Hematopoietic multipotent progenitor cell treated with erythropoietin and hydrocortisone succinate and interleukin-3 and kit ligand, for 17 days (in vitro differentiated cells): ENCODE measurements around the gene SORBS2.

Source experiments
- DNase-seq: peaks from one replicate; pipeline ENCODE4 v3.0.0-alpha.2; 2015; ENCODE audit warnings: low spot score

Gene SORBS2

GRCh38 chr4:185836241-185837084, 24.5 kb upstream of the SORBS2 start:
- DNase-seq: no peak

GRCh38 chr4:185835814-185836213, 23.8 kb upstream of the SORBS2 start:
- no peak for DNase-seq

GRCh38 chr4:185835336-185835735, 23.3 kb upstream of the SORBS2 start:
- DNase-seq: no peak

GRCh38 chr4:185834778-185835177, 22.8 kb upstream of the SORBS2 start:
- no peak for DNase-seq

GRCh38 chr4:185834088-185834487, 22.1 kb upstream of the SORBS2 start:
- no peak for DNase-seq

- DNase-seq: no peak
Measured at GRCh38 chr4:185833055-185833598, 21.1 kb upstream of the SORBS2 start.

GRCh38 chr4:185831125-185831815, 19.3 kb upstream of the SORBS2 start:
- no peak for DNase-seq

GRCh38 chr4:185830263-185830994, 18.4 kb upstream of the SORBS2 start:
- no peak for DNase-seq

GRCh38 chr4:185826381-185826780, 14.4 kb upstream of the SORBS2 start:
- no peak for DNase-seq

GRCh38 chr4:185825737-185826136, 13.7 kb upstream of the SORBS2 start:
- no peak for DNase-seq

GRCh38 chr4:185822791-185823190, 10.8 kb upstream of the SORBS2 start:
- no peak for DNase-seq

GRCh38 chr4:185821029-185821419, 9.0 kb upstream of the SORBS2 start:
- DNase-seq: no peak

GRCh38 chr4:185820146-185821028, 8.4 kb upstream of the SORBS2 start:
- DNase-seq: no peak

GRCh38 chr4:185819144-185819543, 7.2 kb upstream of the SORBS2 start:
- DNase-seq: no peak

GRCh38 chr4:185817403-185817818, 5.4 kb upstream of the SORBS2 start:
- no peak for DNase-seq

- DNase-seq: no peak
Measured at GRCh38 chr4:185813133-185813532, 1.1 kb upstream of the SORBS2 start.

GRCh38 chr4:185810746-185811508, 1.1 kb downstream of the SORBS2 start:
- no peak for DNase-seq

- no peak for DNase-seq
Measured at GRCh38 chr4:185809533-185810071, 2.4 kb downstream of the SORBS2 start.

- DNase-seq: no peak
Measured at GRCh38 chr4:185809121-185809520, 2.9 kb downstream of the SORBS2 start.

GRCh38 chr4:185805979-185806378, 6.0 kb downstream of the SORBS2 start:
- no peak for DNase-seq
